NCI-H146 treated with DMSO at 0.1 percent for 48 hours (cell line): Measurements from ENCODE around the gene IQSEC3.
"Not testable (repeated sequence)": the region's sequence is repeated elsewhere in the genome, so short reads cannot be mapped to it uniquely, and the experiment has no call there.

ENCODE experiments used
- DNase-seq: peaks from one replicate; lab custom pipeline; 2025; ENCODE audit not compliant: unreplicated experiment; lab: John Stamatoyannopoulos, UW

IQSEC3 gene

DNA sequence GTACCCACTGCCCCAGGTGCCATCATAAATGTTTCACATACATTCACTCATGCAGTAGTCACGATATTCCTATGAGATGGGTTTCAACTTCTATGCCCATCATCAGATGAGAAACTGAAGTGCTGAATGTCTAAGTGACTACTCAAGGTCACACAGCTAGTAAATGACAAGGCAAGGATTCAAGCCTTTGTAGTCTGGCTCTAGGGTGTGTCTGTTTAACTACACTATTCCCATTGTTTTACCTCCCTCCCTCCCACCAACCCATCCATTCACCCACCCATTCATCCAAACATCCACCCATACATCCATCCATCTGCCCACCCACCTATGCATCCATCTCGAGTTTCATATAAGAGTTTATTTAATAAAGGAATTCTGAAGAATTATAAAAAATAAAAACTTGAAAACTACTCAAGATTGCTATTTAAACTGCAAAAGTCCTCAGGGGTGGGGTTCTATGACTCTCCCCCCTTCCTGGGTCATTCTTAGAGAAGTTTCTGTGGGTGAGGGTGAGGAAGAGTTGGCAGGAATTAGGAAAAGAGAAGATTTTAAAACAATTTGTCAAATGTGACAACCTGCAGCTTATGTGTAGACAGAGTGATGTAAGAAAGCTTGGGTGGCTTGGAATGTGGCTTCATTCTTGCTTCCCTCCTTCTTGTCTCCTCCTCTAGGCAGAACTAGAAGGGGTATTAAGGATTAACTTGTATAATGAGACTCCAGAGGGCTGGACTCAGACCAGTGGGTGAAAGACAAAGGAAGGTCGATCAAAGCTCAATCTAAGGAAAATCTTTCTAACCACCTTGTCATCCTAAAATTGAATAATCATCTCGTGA is 13.4 kb upstream of the IQSEC3 start:
- DNase-seq: not testable (repeated sequence)

DNA sequence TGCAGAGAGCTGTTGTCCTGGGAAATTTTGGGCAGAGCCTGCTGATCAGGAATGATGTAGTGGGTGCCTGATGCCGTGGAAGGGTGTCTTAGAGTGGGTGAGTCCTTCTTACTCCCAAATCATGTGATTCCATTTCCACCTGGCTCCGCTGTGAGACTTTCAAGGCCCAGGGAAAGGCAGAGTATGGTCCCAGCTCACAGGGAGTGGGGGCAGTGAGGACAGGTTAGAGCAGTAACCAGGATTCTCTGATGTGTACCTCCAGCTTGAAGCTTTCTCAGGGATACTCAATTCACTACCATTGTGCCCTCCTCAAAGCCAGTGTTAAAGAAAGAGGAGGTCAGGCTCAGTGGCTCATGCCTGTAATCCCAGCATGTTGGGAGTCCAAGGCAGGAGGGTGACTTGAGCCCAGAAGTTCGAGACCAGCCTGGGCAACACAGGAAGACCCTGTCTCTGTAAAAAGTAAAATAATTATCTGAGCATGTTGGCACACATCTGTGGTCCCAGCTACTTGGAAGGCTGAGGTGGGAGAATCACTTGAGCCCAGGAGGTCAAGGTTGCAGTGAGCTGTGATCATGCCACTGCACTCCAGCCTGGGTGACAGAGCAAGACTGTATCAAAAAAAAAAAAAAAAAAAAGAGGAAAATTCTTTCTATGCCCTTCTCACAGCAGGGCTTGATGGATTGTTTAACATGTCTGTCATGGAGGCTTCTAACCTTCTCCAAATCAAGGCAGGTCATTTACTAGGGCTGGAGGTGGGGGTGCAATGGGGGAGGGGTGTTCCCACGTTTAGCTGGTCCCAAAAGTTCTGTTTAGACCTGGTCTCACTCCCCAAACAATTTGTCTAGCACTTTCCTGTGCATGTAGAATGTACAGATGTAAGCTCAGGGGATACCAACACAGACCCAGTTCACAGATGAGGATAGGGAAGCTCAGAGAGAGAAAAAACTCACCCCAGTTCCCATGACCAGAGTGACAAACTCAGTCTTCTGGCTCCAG is 12.5 kb upstream of the IQSEC3 start:
- DNase-seq: no peak

DNA sequence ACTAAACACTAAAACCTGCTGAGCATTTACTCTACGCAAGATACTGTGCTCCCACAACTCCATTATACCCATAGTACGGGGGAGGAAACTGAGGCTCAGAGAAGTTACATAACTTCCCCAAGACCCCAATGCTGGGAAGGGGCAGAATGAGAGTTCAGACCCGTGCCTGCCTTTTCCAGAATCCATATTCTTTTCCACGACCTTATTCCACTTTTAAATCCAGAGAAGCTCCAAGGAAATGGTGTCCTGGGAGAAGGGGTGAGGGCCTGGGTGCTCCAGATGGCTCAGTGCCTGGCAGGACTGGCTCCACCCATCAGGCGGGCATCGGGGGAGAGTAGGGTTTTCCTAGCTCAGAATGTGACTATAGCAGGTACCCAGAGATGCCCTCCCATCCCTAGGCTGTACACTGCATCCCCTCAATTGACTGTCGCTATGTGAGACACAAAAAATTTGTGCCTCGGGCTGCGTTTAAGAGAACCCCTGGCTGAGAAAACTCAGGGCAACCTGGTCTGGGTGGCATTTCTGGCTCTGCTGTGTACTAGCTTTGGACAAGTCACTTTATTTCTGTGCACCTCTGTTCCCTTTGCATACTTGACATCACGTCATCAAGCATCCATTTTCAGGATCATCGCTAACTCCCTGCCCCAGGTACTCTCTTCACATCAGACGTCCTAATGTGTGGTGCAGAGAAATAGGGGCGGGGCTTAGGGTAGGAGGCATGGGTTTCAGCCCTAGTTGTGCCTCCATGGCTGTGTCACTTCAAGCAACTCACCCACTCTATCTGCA is 11.6 kb upstream of the IQSEC3 start:
- no peak for DNase-seq

GRCh38 chr12:56683-57346 is 9.8 kb upstream of the IQSEC3 start:
- no peak for DNase-seq

DNA sequence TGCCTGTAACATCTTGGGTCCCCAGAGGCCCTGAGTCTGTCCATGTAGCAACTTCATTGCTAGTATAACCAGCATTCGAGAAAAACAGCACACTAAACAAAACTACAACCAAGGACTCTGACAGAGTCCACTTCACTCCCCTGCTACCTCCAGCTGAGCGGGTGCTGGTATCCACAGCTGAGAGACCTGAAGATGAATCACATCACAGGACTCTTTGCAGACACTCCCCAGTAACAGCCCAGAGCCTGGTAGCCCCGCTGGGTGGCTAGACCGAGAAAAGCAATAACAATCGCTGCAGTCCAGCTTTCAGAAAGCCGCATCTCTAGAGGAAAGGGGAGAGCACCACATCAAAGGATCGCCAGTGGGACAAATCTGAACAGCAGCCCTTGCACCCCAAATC is 9.0 kb upstream of the IQSEC3 start:
- no peak for DNase-seq

DNA sequence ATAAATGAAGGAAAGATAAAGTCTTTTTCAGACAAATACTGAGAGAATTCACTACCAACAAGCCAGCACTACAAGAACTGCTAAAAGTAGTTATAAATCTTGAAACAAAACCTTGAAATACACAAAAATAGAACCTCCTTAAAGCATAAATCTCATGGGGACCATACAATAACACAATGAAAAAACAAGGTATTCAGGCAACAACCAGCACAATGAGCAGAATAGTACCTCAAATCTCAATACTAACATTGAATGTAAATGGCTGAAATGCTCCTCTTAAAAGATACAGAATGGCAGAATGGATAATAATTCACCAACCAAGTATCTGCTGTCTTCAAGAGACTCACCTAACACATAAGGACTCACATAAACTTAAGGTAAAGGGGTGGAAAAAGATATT is 7.7 kb upstream of the IQSEC3 start:
- DNase-seq: no peak

DNA sequence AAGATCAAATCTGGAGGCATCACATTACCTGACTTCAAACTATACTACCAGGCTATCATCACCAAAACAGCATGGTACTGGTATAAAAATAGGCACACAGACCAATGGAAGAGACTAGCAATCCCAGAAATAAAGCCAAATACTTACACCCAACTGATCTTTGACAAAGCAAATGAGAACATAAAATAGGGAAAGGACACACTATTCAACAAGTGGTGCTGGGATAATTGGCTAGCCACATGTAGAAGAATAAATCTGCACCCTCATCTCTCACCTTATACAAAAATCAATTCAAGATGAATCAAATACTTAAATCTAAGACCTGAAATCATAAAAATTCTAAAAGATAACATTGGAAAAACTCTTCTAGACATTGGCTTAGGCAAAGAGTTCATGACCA is 4.7 kb upstream of the IQSEC3 start:
- not testable (repeated sequence) for DNase-seq

GRCh38 chr12:65491-66063 is 990 bp upstream of the IQSEC3 start:
- not testable (repeated sequence) for DNase-seq

GRCh38 chr12:66782-67504 is 376 bp downstream of the IQSEC3 start:
- DNase-seq: not testable (repeated sequence)

DNA sequence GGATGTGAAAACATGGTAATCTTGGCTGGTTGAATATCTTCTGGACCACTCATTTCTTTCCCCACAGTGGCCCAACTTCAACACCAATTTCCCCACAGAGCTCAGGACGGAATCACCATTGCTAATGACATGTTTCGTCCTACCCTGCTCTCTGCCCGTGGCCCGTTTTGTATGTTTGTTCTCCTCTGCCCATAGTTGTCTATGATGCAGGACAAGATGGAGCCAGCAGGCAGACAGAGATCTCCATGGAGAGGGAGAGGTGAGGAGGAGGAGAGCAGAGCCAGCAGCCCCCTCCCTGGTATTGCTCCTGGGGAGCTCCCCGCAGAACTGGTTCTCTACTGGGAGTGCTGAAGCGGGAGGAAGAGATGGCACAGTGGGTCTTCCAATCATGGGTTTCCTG is 3.1 kb downstream of the IQSEC3 start:
- DNase-seq: not testable (repeated sequence)

- not testable (repeated sequence) for DNase-seq
These were observed 4.0 kb downstream of the IQSEC3 start for GRCh38 chr12:70541-70940.

DNA sequence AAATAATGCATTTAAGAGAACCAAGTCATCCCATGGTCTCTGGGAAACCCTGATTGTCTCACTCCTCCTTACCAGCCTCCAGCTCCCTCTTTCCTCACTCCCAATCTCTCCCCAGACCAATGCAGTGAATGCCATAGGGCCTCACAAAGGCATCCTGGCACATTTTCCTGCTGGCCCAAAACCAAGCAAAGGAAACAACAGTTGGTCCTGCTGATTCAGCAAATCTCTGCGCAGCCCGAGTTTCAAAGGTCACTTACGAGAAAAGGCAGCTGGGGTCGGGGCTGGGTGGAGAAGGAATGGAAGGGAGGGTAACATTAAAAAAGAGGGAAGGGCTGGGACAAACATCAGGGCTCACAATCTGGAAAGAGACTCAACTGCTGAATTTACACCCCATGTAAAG is 5.5 kb downstream of the IQSEC3 start:
- not testable (repeated sequence) for DNase-seq

- DNase-seq: not testable (repeated sequence)
These were observed 8.0 kb downstream of the IQSEC3 start for GRCh38 chr12:74420-75190.

DNA sequence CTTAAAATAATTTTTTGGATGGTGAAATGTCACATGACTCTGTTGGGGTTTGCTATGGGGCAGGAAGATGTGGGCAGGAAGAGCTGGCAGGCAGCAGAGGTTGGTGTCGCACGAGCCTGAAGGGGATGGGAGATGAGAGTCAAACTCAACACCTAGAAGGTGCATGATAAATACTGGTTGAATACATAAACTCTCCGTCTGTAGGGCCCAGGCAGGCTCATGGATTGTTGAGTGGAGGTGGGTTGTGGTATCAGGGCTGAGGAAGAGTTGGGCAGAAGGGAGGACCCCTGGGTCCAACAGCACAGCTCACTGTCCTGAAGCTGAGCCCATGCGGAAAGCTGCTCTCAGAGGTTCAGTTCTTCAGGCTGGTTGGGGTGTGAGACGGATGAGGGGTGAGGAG is 9.0 kb downstream of the IQSEC3 start:
- DNase-seq: not testable (repeated sequence)

GRCh38 chr12:76102-76501 is 9.5 kb downstream of the IQSEC3 start:
- not testable (repeated sequence) for DNase-seq

- not testable (repeated sequence) for DNase-seq
These were observed 10.0 kb downstream of the IQSEC3 start for GRCh38 chr12:76551-76950.

- DNase-seq: not testable (repeated sequence)
These were observed 10.6 kb downstream of the IQSEC3 start for GRCh38 chr12:77101-77719.

DNA sequence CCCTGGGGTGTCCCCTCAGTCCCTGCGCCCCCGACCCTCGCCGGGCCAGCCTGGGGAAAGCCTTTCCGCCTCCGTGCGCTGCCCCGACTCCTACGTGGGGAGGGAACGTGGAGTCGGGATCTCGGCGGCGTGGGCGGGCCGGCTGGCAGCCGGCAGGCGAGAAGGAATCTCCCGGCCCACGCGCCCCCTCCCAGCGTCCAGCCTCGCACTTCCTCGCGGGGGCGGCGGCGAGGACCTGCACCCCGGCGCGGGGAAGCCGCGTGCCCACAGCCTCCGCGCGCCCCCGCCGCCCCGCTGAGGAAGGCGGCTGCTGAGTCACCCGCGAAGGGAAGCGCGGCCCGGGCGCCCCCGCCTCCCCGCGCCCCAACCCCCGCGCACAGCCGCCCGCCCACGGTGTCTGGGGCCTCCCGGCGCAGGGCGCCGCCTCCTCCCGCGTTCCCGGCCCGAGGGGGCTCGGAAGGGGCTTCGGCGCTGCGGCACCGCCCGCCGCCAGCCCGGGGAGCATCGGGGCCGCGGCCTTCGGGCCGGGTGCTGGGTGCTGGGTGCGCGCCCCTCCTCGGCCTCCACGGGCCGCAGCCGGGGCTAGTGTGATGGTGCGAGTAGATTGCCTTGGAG is 11.3 kb downstream of the IQSEC3 start:
- not testable (repeated sequence) for DNase-seq
